Activated CD4-positive, alpha-beta T cell treated with anti-CD3 and anti-CD28 coated beads for 36 hours (primary cell): ENCODE measurements around the gene SPINT2. TPM values are rescaled to one million over a fixed set of nuclear protein-coding genes. Genes with fewer than 3 reads are reported as not detected.
"Not testable (repeated sequence)": the region's sequence is repeated elsewhere in the genome, so short reads cannot be mapped to it uniquely, and the experiment has no call there.

Source experiments
- ATAC-seq: fragments of 200-7000 bp; cut with Tn5 transposase; one replicate; pipeline ENCODE4 v1.10.0; 2021; ENCODE audit warnings: mild to moderate bottlenecking, moderate library complexity
- CTCF ChIA-PET: fragments of 350-600 bp; sonication (Branson Sonifier 250); formaldehyde crosslinking; loops from one replicate; lab custom pipeline; 2021; ENCODE audit warnings: antibody characterized with exemption; lab: Charles Lee
- POLR2A ChIA-PET: fragments of 350-600 bp; sonication (Branson Sonifier 250); formaldehyde crosslinking; loops from one replicate; lab custom pipeline; 2021; ENCODE audit warnings: antibody characterized with exemption, inconsistent platforms; lab: Charles Lee
- DNase-seq: peaks from one replicate; pipeline ENCODE4 v3.0.0-alpha.2; 2020
- H3K27ac Mint-ChIP-seq: one replicate; pipeline ENCODE4 v1.8.0; 2021; ENCODE audit warnings: mixed read lengths
- H3K27me3 Mint-ChIP-seq: one replicate; pipeline ENCODE4 v1.8.0; 2021; ENCODE audit warnings: mixed read lengths
- H3K36me3 Mint-ChIP-seq: one replicate; pipeline ENCODE4 v1.8.0; 2021; ENCODE audit warnings: low read depth, mixed read lengths
- H3K4me1 Mint-ChIP-seq: one replicate; pipeline ENCODE4 v1.8.0; 2021; ENCODE audit warnings: mixed read lengths
- H3K4me3 Mint-ChIP-seq: one replicate; pipeline ENCODE4 v1.8.0; 2021; ENCODE audit warnings: mild to moderate bottlenecking, moderate library complexity, mixed read lengths
- H3K9me3 Mint-ChIP-seq: one replicate; pipeline ENCODE4 v1.8.0; 2021; ENCODE audit warnings: low read depth, mixed read lengths
- intact Hi-C, 2 experiments: fragments of 100-400 bp; cut with DNase I in 1 of 2; cut with micrococcal nuclease in 1 of 2; formaldehyde crosslinking; loops; one replicate each; pipeline versions ENCODE4 v1.14.2 to v1.15.1; 2022 to 2024; cut with DNase I, micrococcal nuclease
- total RNA-seq, 2 experiments: library from RNA; stranded (reverse); gene quantifications; one replicate each; pipeline ENCODE4 v1.2.3, GENCODE V29; 2021

Gene SPINT2
- total RNA-seq, 2 experiments from 2014 or later, result 46.0 to 49.0 TPM

DNA sequence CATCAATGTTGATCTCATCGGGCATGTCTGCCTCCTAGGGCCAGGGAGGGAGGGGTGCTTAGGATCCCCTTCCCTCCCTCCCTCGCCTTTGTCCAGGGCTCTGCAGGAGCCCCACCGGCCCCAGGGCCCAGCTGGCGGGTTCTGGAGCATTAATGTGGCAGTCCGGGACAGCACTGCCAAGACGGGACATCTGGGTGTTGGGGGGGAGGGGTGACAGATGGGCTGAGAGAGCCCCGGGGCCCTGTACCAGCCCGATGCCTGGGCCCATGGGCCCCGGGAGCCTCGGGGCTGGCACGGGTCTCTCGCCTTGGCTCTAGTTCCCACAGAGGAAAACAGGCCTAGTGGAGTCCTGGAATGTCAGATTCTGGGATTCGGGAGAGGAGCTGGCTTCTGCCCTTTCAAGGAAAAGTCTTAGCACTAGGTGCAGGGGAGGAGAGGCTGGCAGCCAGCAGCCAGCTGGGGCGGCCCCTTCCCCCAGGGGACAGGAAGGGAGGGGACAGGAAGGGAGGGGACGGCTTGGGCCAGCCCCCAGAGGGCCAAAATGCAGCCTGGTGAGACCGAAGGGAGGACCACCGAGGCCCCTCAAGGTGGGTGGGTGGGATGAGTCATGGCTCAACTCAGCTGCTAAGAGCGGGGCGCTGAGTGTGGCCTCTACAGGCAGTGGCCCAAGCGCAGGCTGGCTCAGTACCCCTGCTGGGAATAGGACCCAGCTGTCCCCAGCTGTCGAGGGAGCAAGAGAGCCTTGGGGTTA, 11.3 kb upstream of the SPINT2 start:
- Mint-ChIP-seq H3K9me3 (no peaks in the 10 kb centered on the region), H3K36me3 (no peaks in the 10 kb centered on the region), H3K4me1 (no peaks in the 10 kb centered on the region), H3K27me3 (peaks cover 21% of the 10 kb centered on the region), H3K27ac (no peak overlapping the region), H3K4me3 (no peak overlapping the region)
- DNase-seq (no peak), ATAC-seq (no peak)
- POLR2A ChIA-PET, result no interaction called here
- CTCF ChIA-PET, result interaction anchor here (0.7 to 1.9 kb wide), 3 partner anchors 8 to 83 kb away, joined by 3 to 8 read pairs (median 3); partner anchors contain the start of gene CATSPERG
- intact Hi-C loops, result no loop called here

GRCh38 chr19:38253788-38254187, 10.6 kb upstream of the SPINT2 start:
- DNase-seq (no peak), ATAC-seq (no peak)
- Mint-ChIP-seq H3K36me3 (no peaks in the 10 kb centered on the region), H3K27ac (no peak overlapping the region), H3K4me3 (no peak overlapping the region), H3K9me3 (no peaks in the 10 kb centered on the region), H3K27me3 (peaks cover 22% of the 10 kb centered on the region), H3K4me1 (no peaks in the 10 kb centered on the region)
- ChIA-PET POLR2A (no interaction called here), CTCF (interaction anchor here (0.7 to 1.9 kb wide), 2 partner anchors 10 to 82 kb away, joined by 3 to 8 read pairs; partner anchors contain the start of gene CATSPERG)
- intact Hi-C loops, result no loop called here

- ATAC-seq (no peak), DNase-seq (no peak)
- no peaks in the 10 kb centered on the region for H3K9me3 Mint-ChIP-seq
- H3K4me1 Mint-ChIP-seq, result no peaks in the 10 kb centered on the region
- no peak overlapping the region for H3K27ac Mint-ChIP-seq
- intact Hi-C loops, result no loop called here
- CTCF ChIA-PET, result interaction anchor here (1.1 to 1.6 kb wide), 4 partner anchors 10 to 353 kb away, joined by 3 to 7 read pairs (median 6); partner anchors contain the start of gene FAM98C
- H3K27me3 Mint-ChIP-seq, result peaks cover 22% of the 10 kb centered on the region
- no peak overlapping the region for H3K4me3 Mint-ChIP-seq
- POLR2A ChIA-PET, result no interaction called here
- H3K36me3 Mint-ChIP-seq, result no peaks in the 10 kb centered on the region
Measured at GRCh38 chr19:38255383-38256014, 8.9 kb upstream of the SPINT2 start.

- intact Hi-C loops, result loop anchor here (5.0 kb wide), 2 partner anchors 55 to 570 kb away; partner anchors contain the start of genes ECH1 (in 1 of the 2), KCNK6 (in 1 of the 2) and YIF1B (in 1 of the 2)
- ATAC-seq, DNase-seq, H3K9me3 Mint-ChIP-seq, H3K36me3 Mint-ChIP-seq, H3K27me3 Mint-ChIP-seq, POLR2A ChIA-PET, CTCF ChIA-PET, H3K27ac Mint-ChIP-seq, H3K4me3 Mint-ChIP-seq: not testable (repeated sequence)
- peaks cover 29% of the 10 kb centered on the region for H3K4me1 Mint-ChIP-seq
Measured at GRCh38 chr19:38261942-38262341, 2.4 kb upstream of the SPINT2 start.

DNA sequence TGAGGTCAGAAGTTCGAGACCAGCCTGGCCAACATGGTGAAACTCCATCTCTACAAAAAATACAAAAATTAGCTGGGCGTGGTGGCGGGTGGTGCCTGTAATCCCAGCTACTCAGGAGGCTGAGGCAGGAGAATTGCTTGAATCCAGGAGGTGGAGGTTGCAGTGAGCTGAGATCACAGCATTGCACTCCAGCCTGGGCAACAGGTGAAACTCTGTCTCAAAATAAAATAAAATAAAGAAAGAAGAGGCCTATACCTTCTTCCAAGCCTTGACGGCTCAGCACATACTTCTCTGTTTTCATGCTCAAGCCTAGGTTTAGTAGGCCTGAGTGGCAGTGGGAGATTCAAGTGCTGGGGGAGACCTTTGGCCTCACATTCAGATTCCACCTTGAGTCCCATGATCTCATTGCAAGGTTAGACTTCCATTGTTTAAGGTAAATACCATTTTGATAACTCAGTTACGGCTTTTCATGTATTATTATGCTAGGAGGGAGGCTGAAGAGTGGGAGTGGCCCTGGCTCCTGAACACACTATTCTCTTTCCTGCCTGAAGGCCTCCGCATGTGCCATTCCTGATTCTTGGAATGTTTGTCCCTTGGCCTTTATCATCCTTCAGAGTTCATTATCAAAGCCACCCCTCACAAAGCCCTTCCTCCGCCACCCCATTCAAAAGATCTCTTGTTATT, 1.6 kb upstream of the SPINT2 start:
- DNase-seq (no peak), ATAC-seq (no peak)
- H3K27ac Mint-ChIP-seq, result peak overlapping the region; percentile 94
- no peaks in the 10 kb centered on the region for H3K9me3 Mint-ChIP-seq
- ChIA-PET POLR2A (no interaction called here), CTCF (interaction anchor here (1.6 kb wide), 1 partner anchor 19 kb away, joined by 6 read pairs; no protein-coding TSS in a partner anchor)
- H3K27me3 Mint-ChIP-seq, result peaks cover 3% of the 10 kb centered on the region
- peaks cover 2% of the 10 kb centered on the region for H3K36me3 Mint-ChIP-seq
- H3K4me1 Mint-ChIP-seq, result peaks cover 34% of the 10 kb centered on the region
- peak overlapping the region; percentile 40 for H3K4me3 Mint-ChIP-seq
- intact Hi-C loops, result loop anchor here (5.0 kb wide), 2 partner anchors 55 to 570 kb away; partner anchors contain the start of genes ECH1 (in 1 of the 2), KCNK6 (in 1 of the 2) and YIF1B (in 1 of the 2)

DNA sequence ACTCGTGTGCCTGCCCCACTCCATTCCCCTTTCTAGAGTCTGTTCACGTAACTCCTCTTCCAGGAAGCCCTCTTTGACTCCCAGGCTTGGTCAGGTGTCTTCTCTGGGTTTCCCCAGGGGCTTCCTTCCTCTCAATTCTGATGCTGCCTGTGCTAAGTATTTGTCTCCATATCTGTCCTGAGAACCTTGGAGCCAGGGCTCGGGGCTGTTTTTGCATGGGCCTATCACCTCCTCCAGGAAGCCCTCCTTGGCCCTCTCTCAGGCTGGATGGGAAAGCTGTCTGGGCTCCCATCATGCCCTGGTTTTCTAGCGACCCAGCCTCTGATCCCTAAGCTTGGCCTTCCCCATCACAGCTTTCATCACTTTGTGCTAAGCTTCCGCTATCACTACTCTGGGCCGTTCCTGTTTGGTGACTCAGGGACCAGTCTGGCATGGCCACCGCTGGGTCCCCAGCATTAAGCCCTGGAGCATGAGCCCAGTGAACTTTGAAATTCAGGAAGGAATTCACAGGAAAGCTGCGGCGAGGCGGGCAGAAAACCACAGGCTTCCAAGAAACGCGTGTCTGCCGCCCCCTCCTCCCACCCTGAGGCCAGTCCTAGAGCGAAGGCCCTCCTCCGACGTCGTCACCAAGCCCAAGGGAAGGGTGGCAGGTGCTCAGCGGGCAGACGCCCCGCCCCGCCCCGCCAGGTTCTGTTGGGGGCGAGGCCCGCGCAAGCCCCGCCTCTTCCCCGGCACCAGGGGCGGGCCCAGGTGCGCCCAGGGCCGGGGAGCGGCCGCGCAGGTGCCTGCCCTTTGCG, 486 bp upstream of the SPINT2 start:
- Mint-ChIP-seq H3K36me3 (peaks cover 2% of the 10 kb centered on the region), H3K27ac (peak overlapping the region; percentile 94), H3K9me3 (no peaks in the 10 kb centered on the region), H3K4me3 (peak overlapping the region; percentile 83), H3K27me3 (no peaks in the 10 kb centered on the region), H3K4me1 (peaks cover 34% of the 10 kb centered on the region)
- intact Hi-C loops, result loop anchor here (1.0 to 5.0 kb wide), 9 partner anchors 52 to 568 kb away; partner anchors contain the start of genes ECH1 (in 1 of the 2), KCNK6 (in 1 of the 2), PSMD8 (in 1 of the 2) and SIPA1L3 (in 1 of the 2)
- CTCF ChIA-PET, result interaction anchor here (0.5 to 1.6 kb wide), 5 partner anchors 20 to 1310 kb away, joined by 3 to 6 read pairs (median 3); partner anchors contain the start of gene PSMD8
- peak; percentile 87 for ATAC-seq
- POLR2A ChIA-PET, result interaction anchor here (0.8 to 1.0 kb wide), 2 partner anchors 17 to 110 kb away, joined by 3 to 4 read pairs; partner anchors contain the start of gene PSMD8
- peak; percentile 90 for DNase-seq

GRCh38 chr19:38265213-38265861, 964 bp downstream of the SPINT2 start:
- ChIA-PET CTCF (interaction anchor here (0.6 to 3.0 kb wide), 8 partner anchors 10 to 139 kb away, joined by 3 to 12 read pairs (median 4); partner anchors contain the start of genes FAM98C and PPP1R14A), POLR2A (interaction anchor here (1.0 kb wide), 1 partner anchor 25 kb away, joined by 3 read pairs; no protein-coding TSS in a partner anchor)
- DNase-seq (no peak), ATAC-seq (no peak)
- Mint-ChIP-seq H3K36me3 (peaks cover 2% of the 10 kb centered on the region), H3K4me3 (peak overlapping the region; percentile 83), H3K27ac (peak overlapping the region; percentile 92), H3K9me3 (no peaks in the 10 kb centered on the region), H3K27me3 (no peaks in the 10 kb centered on the region), H3K4me1 (peaks cover 40% of the 10 kb centered on the region)
- intact Hi-C loops, result loop anchor here in 1 of 2 experiments (2.0 kb wide), 1 partner anchor 71 kb away; no protein-coding TSS in a partner anchor

DNA sequence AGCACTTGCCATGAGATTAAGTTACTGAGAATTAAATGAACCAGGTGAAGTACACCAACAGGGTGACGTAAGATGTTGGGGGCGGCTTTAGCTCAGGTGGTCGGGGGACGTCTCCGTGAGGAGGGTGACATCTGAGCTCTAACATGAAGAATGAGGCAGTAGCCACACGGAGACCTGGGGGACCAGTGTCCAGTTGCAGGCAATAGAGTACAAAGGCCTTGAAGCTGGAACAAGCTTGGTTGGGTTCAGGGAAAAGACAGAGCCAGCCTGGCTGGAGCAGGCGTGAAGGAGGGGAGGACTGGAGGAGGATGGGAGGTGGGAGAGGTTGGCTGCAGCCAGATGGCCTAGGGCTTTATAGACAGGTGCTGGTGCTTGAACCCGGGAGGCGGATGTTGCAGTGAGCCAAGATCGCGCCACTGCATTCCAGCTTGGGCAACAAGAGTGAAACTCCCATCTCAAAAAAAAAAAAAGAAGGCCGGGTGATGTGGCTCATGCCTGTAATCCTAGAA, 1.6 kb downstream of the SPINT2 start:
- Mint-ChIP-seq H3K27ac (peak overlapping the region; percentile 92), H3K4me1 (peaks cover 45% of the 10 kb centered on the region), H3K36me3 (peaks cover 2% of the 10 kb centered on the region), H3K27me3 (no peaks in the 10 kb centered on the region), H3K4me3 (peak overlapping the region; percentile 83), H3K9me3 (no peaks in the 10 kb centered on the region)
- no peak for ATAC-seq
- POLR2A ChIA-PET, result interaction anchor here (1.0 kb wide), 1 partner anchor 26 kb away, joined by 3 read pairs; no protein-coding TSS in a partner anchor
- no peak for DNase-seq
- CTCF ChIA-PET, result interaction anchor here (1.1 to 3.0 kb wide), 8 partner anchors 10 to 137 kb away, joined by 3 to 12 read pairs (median 4); partner anchors contain the start of genes FAM98C and PPP1R14A
- intact Hi-C loops, result loop anchor here in 1 of 2 experiments (2.0 kb wide), 1 partner anchor 71 kb away; no protein-coding TSS in a partner anchor

DNA sequence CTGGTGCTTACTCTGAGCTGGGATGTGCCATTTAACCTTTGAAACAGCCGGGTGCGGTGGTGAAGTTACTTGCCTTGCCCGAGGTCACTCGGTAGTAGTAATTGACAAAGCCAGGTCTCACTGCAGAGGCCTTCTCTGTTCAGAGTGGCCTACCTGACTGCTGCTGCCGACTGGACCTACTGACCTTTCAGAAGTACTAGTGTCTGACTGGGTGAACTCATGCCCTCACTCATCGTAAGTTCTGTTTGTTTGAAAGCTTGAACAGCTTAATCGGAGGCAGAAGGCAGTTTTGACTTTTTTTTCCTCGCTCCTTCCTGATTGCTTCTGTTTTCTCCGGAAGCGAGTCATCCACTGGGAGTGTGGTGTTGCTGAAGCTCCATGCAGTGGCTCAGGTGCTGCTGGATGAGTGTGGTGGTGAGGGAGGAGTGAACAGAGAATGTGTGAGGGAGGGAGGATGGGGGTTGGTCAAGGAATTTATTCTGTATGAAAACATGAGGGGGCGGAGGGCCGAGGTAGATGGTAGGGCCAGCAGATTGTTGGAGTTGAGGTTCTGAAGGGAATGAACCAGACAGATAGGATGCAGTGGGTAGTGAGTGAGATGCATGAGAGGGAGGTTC, 2.7 kb downstream of the SPINT2 start:
- H3K27ac Mint-ChIP-seq, result no peak overlapping the region
- POLR2A ChIA-PET, result no interaction called here
- CTCF ChIA-PET, result interaction anchor here (1.1 to 3.0 kb wide), 4 partner anchors 10 to 33 kb away, joined by 3 to 12 read pairs (median 6); no protein-coding TSS in a partner anchor
- H3K4me1 Mint-ChIP-seq, result peaks cover 45% of the 10 kb centered on the region
- no peaks in the 10 kb centered on the region for H3K27me3 Mint-ChIP-seq
- ATAC-seq (no peak), DNase-seq (no peak)
- H3K36me3 Mint-ChIP-seq, result peaks cover 2% of the 10 kb centered on the region
- H3K4me3 Mint-ChIP-seq, result no peak overlapping the region
- H3K9me3 Mint-ChIP-seq, result no peaks in the 10 kb centered on the region
- intact Hi-C loops, result no loop called here
